Chondrocyte (in vitro differentiated cells): ENCODE results near the gene NRP1. TPM values are rescaled to one million over a fixed set of nuclear protein-coding genes. Genes with fewer than 3 reads are reported as not detected.

ENCODE experiments used
- DNase-seq: peaks from one replicate; pipeline ENCODE4 v3.0.0; 2021; ENCODE audit warnings: mixed read lengths, low spot score
- H3K27ac Mint-ChIP-seq: one replicate; pipeline ENCODE4 v1.8.0; 2021; ENCODE audit warnings: mild to moderate bottlenecking, moderate library complexity, mixed read lengths; ENCODE audit not compliant: unreplicated experiment
- H3K27me3 Mint-ChIP-seq: 2 replicates; pipeline ENCODE4 v1.8.0; 2021; ENCODE audit warnings: low read depth, mixed read lengths
- H3K36me3 Mint-ChIP-seq: 2 replicates; pipeline ENCODE4 v1.8.0; 2021; ENCODE audit warnings: low read depth, mixed read lengths
- H3K4me1 Mint-ChIP-seq: 2 replicates; pipeline ENCODE4 v1.8.0; 2021; ENCODE audit warnings: low read depth, mild to moderate bottlenecking, mixed read lengths
- H3K4me3 Mint-ChIP-seq: one replicate; pipeline ENCODE4 v1.8.0; 2021; ENCODE audit warnings: mild to moderate bottlenecking, moderate library complexity, mixed read lengths; ENCODE audit not compliant: unreplicated experiment
- H3K9me3 Mint-ChIP-seq: 2 replicates; pipeline ENCODE4 v1.8.0; 2021; ENCODE audit warnings: low read depth, mixed read lengths
- CTCF ChIP-seq: fragments of 200-600 bp; sonication (generic); IDR thresholded peaks from 2 replicates; pipeline ENCODE4 v1.5.0; 2021; ENCODE audit warnings: antibody characterized with exemption, mild to moderate bottlenecking, moderate library complexity
- total RNA-seq: library from RNA; stranded (reverse); gene quantifications from 3 replicates; pipeline ENCODE4 v1.2.1, GENCODE V29; 2021

The NRP1 gene
- total RNA-seq, 1 donor from 2014 or later: 122 TPM

DNA sequence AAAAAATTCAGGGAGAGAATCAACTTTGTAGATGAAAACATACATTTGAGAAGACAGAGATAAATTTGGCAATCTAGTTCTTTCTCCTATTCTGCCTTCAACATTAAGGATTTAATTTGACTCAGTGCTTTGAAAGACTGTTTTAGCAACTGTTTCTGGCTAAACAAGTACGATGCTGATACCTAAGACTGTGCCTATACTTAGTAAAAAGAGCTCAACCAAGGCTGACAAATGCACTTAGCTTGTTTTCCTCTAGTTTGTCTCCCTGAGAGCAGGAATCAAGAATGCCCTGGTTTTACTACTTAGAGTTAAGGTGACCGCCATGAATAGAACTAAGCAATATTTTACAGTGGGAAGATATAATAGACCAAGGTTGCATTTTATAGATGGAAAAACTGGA is 49.5 kb downstream of the NRP1 start:
- Mint-ChIP-seq H3K27ac (no peak overlapping the region), H3K36me3 (no peaks in the 10 kb centered on the region), H3K27me3 (no peaks in the 10 kb centered on the region), H3K4me3 (no peak overlapping the region), H3K4me1 (peaks cover 60% of the 10 kb centered on the region), H3K9me3 (no peaks in the 10 kb centered on the region)
- no peak for DNase-seq
- no peak for TF ChIP-seq CTCF

GRCh38 chr10:33279811-33280602 is 54.5 kb downstream of the NRP1 start:
- Mint-ChIP-seq H3K36me3 (peaks cover 4% of the 10 kb centered on the region), H3K4me3 (no peak overlapping the region), H3K27me3 (no peaks in the 10 kb centered on the region), H3K4me1 (peaks cover 57% of the 10 kb centered on the region), H3K27ac (peak overlapping the region; percentile 41), H3K9me3 (no peaks in the 10 kb centered on the region)
- DNase-seq: no peak
- TF ChIP-seq CTCF: no peak

- DNase-seq: no peak
- H3K9me3 Mint-ChIP-seq: no peaks in the 10 kb centered on the region
- H3K27ac Mint-ChIP-seq: no peak overlapping the region
- peaks cover 60% of the 10 kb centered on the region for H3K4me1 Mint-ChIP-seq
- H3K27me3 Mint-ChIP-seq: no peaks in the 10 kb centered on the region
- peaks cover 4% of the 10 kb centered on the region for H3K36me3 Mint-ChIP-seq
- H3K4me3 Mint-ChIP-seq: no peak overlapping the region
- TF ChIP-seq CTCF: no peak
These were observed 55.2 kb downstream of the NRP1 start for GRCh38 chr10:33279276-33279675.

DNA sequence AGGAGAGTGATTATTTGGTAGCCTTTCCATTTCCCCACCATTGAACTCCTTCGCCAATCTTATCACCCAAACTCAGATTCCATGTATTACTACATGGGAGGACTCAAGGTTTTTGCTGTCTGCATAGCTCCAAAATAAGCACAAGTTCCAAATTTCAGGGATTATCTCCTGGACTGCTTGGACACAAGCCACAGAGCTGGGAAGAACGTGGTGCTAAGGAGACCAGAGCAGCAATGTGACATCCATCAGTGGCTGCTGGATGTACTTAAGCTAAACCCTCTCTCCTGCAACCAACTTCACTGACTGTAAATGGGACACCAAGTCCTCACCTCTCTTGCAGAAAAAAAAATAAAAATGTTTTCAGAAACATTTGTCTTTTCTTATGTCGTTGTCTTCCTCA is 56.3 kb downstream of the NRP1 start:
- TF ChIP-seq CTCF: no peak
- H3K9me3 Mint-ChIP-seq: no peaks in the 10 kb centered on the region
- H3K27ac Mint-ChIP-seq: peak overlapping the region; percentile 80
- H3K36me3 Mint-ChIP-seq: peaks cover 4% of the 10 kb centered on the region
- no peaks in the 10 kb centered on the region for H3K27me3 Mint-ChIP-seq
- no peak for DNase-seq
- no peak overlapping the region for H3K4me3 Mint-ChIP-seq
- H3K4me1 Mint-ChIP-seq: peaks cover 65% of the 10 kb centered on the region

- Mint-ChIP-seq H3K27ac (peak overlapping the region; percentile 95), H3K4me1 (peaks cover 76% of the 10 kb centered on the region), H3K4me3 (peak overlapping the region; percentile 33), H3K27me3 (no peaks in the 10 kb centered on the region), H3K9me3 (no peaks in the 10 kb centered on the region), H3K36me3 (peaks cover 4% of the 10 kb centered on the region)
- TF ChIP-seq CTCF: no peak
- no peak for DNase-seq
These were observed 57.3 kb downstream of the NRP1 start for GRCh38 chr10:33277135-33277536.
